ENCODE measurements around the gene SLC2A9.

- TF ChIP-seq CTCF (IDR thresholded peaks at IDR 0.05; ENCODE audit: poor library complexity, severe bottlenecking): no peak
- no peak for TF ChIP-seq TAF1 (IDR thresholded peaks at IDR 0.05; ENCODE audit: low read depth)
- no peak for TF ChIP-seq POLR2AphosphoS5 (IDR thresholded peaks at IDR 0.05)
- no peak for TF ChIP-seq EZH2 (IDR thresholded peaks at IDR 0.05; ENCODE audit: borderline replicate concordance, insufficient read depth, low read length, poor library complexity, severe bottlenecking)
Observed at GRCh38 chr4:9919047-9919446, 102.2 kb downstream of the SLC2A9 start.
